Endothelial cell of umbilical vein (primary cell): ENCODE results near the gene C2orf76. TPM values are rescaled to one million over a fixed set of nuclear protein-coding genes. Genes with fewer than 3 reads are reported as not detected.

ENCODE experiments used
- BruUV-seq: library from RNA; stranded (reverse); fragments of 400-500 nt; replicated peaks from 2 replicates; lab custom pipeline; 2021; lab: Mats Ljungman, UMichigan
- CTCF ChIA-PET: fragments of 300-600, 350-600 bp; sonication (Branson Sonifier 250); formaldehyde crosslinking; loops from one replicate; lab custom pipeline; 2021; ENCODE audit warnings: antibody characterized with exemption, inconsistent platforms; lab: Charles Lee
- POLR2A ChIA-PET: fragments of 300-600, 350-600 bp; sonication (Branson Sonifier 250); formaldehyde crosslinking; loops from one replicate; lab custom pipeline; 2021; ENCODE audit warnings: antibody characterized with exemption, inconsistent platforms; lab: Charles Lee
- DNase-seq: peaks from one replicate; pipeline ENCODE4 v3.0.0-alpha.2; 2011; ENCODE audit warnings: low read depth, low spot score
- FAIRE-seq: peaks from 2 replicates; lab custom pipeline; 2011; peaks lifted over from hg19 to GRCh38; lab: Jason Lieb, UNC
- H2AFZ ChIP-seq: 2 replicates; pipeline ENCODE4 v1.6.0; 2012; ENCODE audit warnings: low read depth, low read length, control low read depth, inconsistent platforms
- H3K27ac ChIP-seq: 2 replicates; pipeline ENCODE4 v1.5.1; 2011; ENCODE audit warnings: low read depth, mild to moderate bottlenecking, control low read depth, low read length, moderate library complexity; ENCODE audit not compliant: insufficient read depth
- H3K27me3 ChIP-seq, 2 experiments: 2 replicates each; pipeline versions ENCODE4 v1.6.0 to v1.6.1; 2011; ENCODE audit warnings: low read length in 2 of 2, mixed read lengths in 1 of 2; ENCODE audit not compliant: control insufficient read depth in 2 of 2, insufficient read depth in 2 of 2
- H3K36me3 ChIP-seq, 2 experiments: 2 replicates in 1 of 2; 3 replicates in 1 of 2; pipeline ENCODE4 v1.5.1; 2011; ENCODE audit warnings: low read length in 2 of 2, mild to moderate bottlenecking in 1 of 2, moderate library complexity in 1 of 2; ENCODE audit not compliant: control insufficient read depth in 2 of 2, insufficient read depth in 2 of 2; ENCODE audit errors: extremely low read depth in 1 of 2
- H3K4me1 ChIP-seq: 3 replicates; pipeline ENCODE4 v1.5.1; 2011; ENCODE audit warnings: mild to moderate bottlenecking, low read length; ENCODE audit not compliant: control insufficient read depth, insufficient read depth; ENCODE audit errors: extremely low read depth
- H3K4me2 ChIP-seq: 2 replicates; pipeline ENCODE4 v1.6.1; 2011; ENCODE audit warnings: low read length, control low read depth, mixed read lengths; ENCODE audit not compliant: insufficient read depth
- H3K4me3 ChIP-seq, 3 experiments: fragments of 200-600 bp in 1 of 3; sonication (generic), shearing (Covaris generic) in 1 of 3; replicated peaks in 1 of 3; 2 replicates each; pipeline ENCODE4 v1.5.1; 2011 to 2016; ENCODE audit warnings: control low read depth in 3 of 3, low read length in 3 of 3, mild to moderate bottlenecking in 2 of 3, inconsistent platforms in 1 of 3, low read depth in 1 of 3, moderate library complexity in 1 of 3; ENCODE audit not compliant: insufficient read depth in 1 of 3
- H3K79me2 ChIP-seq: 2 replicates; pipeline ENCODE4 v1.6.0; 2012; ENCODE audit warnings: low read length, inconsistent platforms; ENCODE audit not compliant: control insufficient read depth, insufficient read depth
- H3K9ac ChIP-seq: replicated peaks from 2 replicates; pipeline ENCODE3; 2011; ENCODE audit warnings: low read length, control low read depth; ENCODE audit not compliant: insufficient read depth; ENCODE audit errors: extremely low read depth
- H3K9me1 ChIP-seq: replicated peaks from 3 replicates; pipeline ENCODE4 v1.6.0; 2011; ENCODE audit warnings: mild to moderate bottlenecking, low read length; ENCODE audit not compliant: control insufficient read depth, insufficient read depth; ENCODE audit errors: extremely low read depth
- H3K9me3 ChIP-seq: replicated peaks from 2 replicates; pipeline ENCODE4 v1.5.1; 2012; ENCODE audit warnings: low read length, inconsistent platforms; ENCODE audit not compliant: control insufficient read depth, insufficient read depth
- H4K20me1 ChIP-seq: replicated peaks from 2 replicates; pipeline ENCODE3; 2011; ENCODE audit warnings: mild to moderate bottlenecking, low read length; ENCODE audit not compliant: control insufficient read depth, insufficient read depth; ENCODE audit errors: extremely low read depth
- EZH2 ChIP-seq: IDR thresholded peaks from 2 replicates; pipeline ENCODE4 v1.6.1; 2012; ENCODE audit warnings: borderline replicate concordance, low read depth, mild to moderate bottlenecking, moderate library complexity, low read length, inconsistent platforms; ENCODE audit not compliant: severe bottlenecking
- FOS ChIP-seq: IDR thresholded peaks from 2 replicates; pipeline ENCODE4 v1.6.1; 2011; ENCODE audit warnings: mild to moderate bottlenecking, low read length, moderate library complexity, borderline replicate concordance; ENCODE audit not compliant: insufficient read depth
- GATA2 ChIP-seq: IDR thresholded peaks from 2 replicates; pipeline ENCODE4 v1.7.0; 2011; ENCODE audit warnings: low read depth, mild to moderate bottlenecking, moderate library complexity, mixed read lengths, low read length; ENCODE audit not compliant: insufficient read length, insufficient read depth
- JUN ChIP-seq: IDR thresholded peaks from 2 replicates; pipeline ENCODE4 v1.6.1; 2011; ENCODE audit warnings: borderline replicate concordance, low read depth; ENCODE audit not compliant: insufficient read length, insufficient read depth
- MYC ChIP-seq: IDR thresholded peaks from one replicate; pipeline ENCODE4 v1.6.1; 2011; ENCODE audit warnings: mild to moderate bottlenecking, low read depth, low read length
- POLR2A ChIP-seq: IDR thresholded peaks from 2 replicates; pipeline ENCODE4 v1.6.1; 2012; ENCODE audit warnings: low read depth, mild to moderate bottlenecking, control low read depth, low read length
- POLR2AphosphoS5 ChIP-seq: IDR thresholded peaks from 2 replicates; pipeline ENCODE4 v1.6.1; 2012; ENCODE audit warnings: low read depth, mild to moderate bottlenecking, control low read depth, low read length, moderate library complexity; ENCODE audit not compliant: insufficient read depth
- dilution Hi-C: fragments of 300-500 bp; cut with MboI; formaldehyde crosslinking; loops from one replicate; pipeline ENCODE4 v1.15.0; 2019; ENCODE audit warnings: low sequenced_read_pairs; ENCODE audit not compliant: extremely low pct_ligation_motif_present
- intact Hi-C: fragments of 100-400 bp; cut with micrococcal nuclease; formaldehyde crosslinking; loops from one replicate; pipeline ENCODE4 v1.10.0; 2022
- polyA plus RNA-seq, 4 experiments: library from polyadenylated mRNA; depleted of rRNA in 3 of 4; stranded (reverse) in 3 of 4; unstranded in 1 of 4; fragments of >200 nt; gene quantifications; 2 replicates each; pipeline versions ENCODE4 v1.2.1 to v1.2.3, GENCODE V29; 2011 to 2012; ENCODE audit warnings: missing spikeins in 1 of 4
- total RNA-seq: library from RNA; stranded (reverse); gene quantifications from 2 replicates; pipeline ENCODE4 v1.2.3, GENCODE V29; 2021
- TF ChIP-seq, protein P1 (sequence below), 2 donors: IDR thresholded peaks; 1 replicate in 1 of 2; 2 replicates in 1 of 2; pipeline ENCODE4 v1.5.1; 2011; ENCODE audit warnings: low read length in 2 of 2, mild to moderate bottlenecking in 2 of 2, moderate library complexity in 2 of 2, control low read depth in 1 of 2, inconsistent platforms in 1 of 2, low read depth in 1 of 2; ENCODE audit not compliant: insufficient read depth in 1 of 2; ENCODE audit errors: extremely low read depth in 1 of 2
- TF ChIP-seq, protein P2 (sequence below): IDR thresholded peaks from 2 replicates; pipeline ENCODE4 v1.6.1; 2011; ENCODE audit not compliant: insufficient read depth, insufficient read length

C2orf76 gene
- total and polyA plus RNA-seq, 2 donors (not counting 3 experiments of a cell fraction or from before 2014, with no cell fraction given): 7.4 to 12.1 TPM

DNA sequence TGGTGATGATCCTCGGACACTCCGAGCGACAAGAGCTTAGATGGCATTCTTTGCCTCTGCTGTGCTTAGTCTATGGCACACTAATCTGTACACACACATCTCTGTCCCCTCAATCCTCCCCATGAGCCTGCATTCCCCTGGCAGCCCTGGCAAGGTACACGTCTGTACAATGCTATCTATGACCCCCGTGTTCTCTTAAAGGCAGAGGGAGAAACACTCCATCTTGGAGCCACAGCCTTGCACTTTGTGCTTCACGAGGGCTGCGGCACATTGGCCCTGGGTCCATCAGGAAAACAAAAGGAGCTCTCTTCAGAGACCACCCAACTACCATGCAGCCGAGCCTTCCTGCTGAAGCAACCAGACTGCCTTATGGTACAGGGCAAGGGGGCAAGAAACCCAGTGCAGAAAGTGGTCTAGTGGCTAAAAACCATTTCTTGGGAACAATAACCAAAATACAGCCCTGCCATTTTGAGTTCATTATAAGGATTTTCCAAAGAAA, 100.5 kb downstream of the C2orf76 start:
- CTCF ChIA-PET: interaction anchor here (0.7 to 4.6 kb wide), 9 partner anchors 8 to 384 kb away, joined by 3 to 42 read pairs (median 4); no protein-coding TSS in a partner anchor
- DNase-seq (no peak), FAIRE-seq (no peak)
- intact Hi-C loops (loop anchor here (10.0 kb wide), 1 partner anchor 251 kb away; no protein-coding TSS in a partner anchor), dilution Hi-C loops (no loop called here)
- no peaks in the 10 kb centered on the region for H4K20me1 ChIP-seq
- no peak overlapping the region for H3K27ac ChIP-seq
- no peak overlapping the region for H3K4me3 ChIP-seq
- no peaks in the 10 kb centered on the region for H3K36me3 ChIP-seq
- no peaks in the 10 kb centered on the region for H3K9me3 ChIP-seq
- BruUV-seq: no TSS peak
- H3K79me2 ChIP-seq: no peaks in the 10 kb centered on the region
- no peaks in the 10 kb centered on the region for H3K4me1 ChIP-seq
- H3K4me2 ChIP-seq: no peak overlapping the region
- H3K9ac ChIP-seq: no peak overlapping the region
- TF ChIP-seq, protein P1, sequence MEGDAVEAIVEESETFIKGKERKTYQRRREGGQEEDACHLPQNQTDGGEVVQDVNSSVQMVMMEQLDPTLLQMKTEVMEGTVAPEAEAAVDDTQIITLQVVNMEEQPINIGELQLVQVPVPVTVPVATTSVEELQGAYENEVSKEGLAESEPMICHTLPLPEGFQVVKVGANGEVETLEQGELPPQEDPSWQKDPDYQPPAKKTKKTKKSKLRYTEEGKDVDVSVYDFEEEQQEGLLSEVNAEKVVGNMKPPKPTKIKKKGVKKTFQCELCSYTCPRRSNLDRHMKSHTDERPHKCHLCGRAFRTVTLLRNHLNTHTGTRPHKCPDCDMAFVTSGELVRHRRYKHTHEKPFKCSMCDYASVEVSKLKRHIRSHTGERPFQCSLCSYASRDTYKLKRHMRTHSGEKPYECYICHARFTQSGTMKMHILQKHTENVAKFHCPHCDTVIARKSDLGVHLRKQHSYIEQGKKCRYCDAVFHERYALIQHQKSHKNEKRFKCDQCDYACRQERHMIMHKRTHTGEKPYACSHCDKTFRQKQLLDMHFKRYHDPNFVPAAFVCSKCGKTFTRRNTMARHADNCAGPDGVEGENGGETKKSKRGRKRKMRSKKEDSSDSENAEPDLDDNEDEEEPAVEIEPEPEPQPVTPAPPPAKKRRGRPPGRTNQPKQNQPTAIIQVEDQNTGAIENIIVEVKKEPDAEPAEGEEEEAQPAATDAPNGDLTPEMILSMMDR (IDR thresholded peaks at IDR 0.05; ENCODE audit: extremely low read depth in 1 of 2, insufficient read depth in 1 of 2, low read depth in 1 of 2, low read length in 2 of 2): no peak
- no peak for TF ChIP-seq EZH2
- TF ChIP-seq MYC: no peak
- TF ChIP-seq GATA2: no peak
- TF ChIP-seq JUN: no peak
- no peak for TF ChIP-seq POLR2A
- TF ChIP-seq FOS: no peak
- TF ChIP-seq, protein P2, sequence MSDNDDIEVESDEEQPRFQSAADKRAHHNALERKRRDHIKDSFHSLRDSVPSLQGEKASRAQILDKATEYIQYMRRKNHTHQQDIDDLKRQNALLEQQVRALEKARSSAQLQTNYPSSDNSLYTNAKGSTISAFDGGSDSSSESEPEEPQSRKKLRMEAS: no peak
- no peak for TF ChIP-seq POLR2AphosphoS5
- no peaks in the 10 kb centered on the region for H3K27me3 ChIP-seq
- POLR2A ChIA-PET: no interaction called here
- no peaks in the 10 kb centered on the region for H3K9me1 ChIP-seq
- H2AFZ ChIP-seq: no peak overlapping the region
